GM12878 (cell line): ENCODE measurements around the gene FBXO4. TPM values are rescaled to one million over a fixed set of nuclear protein-coding genes. Genes with fewer than 3 reads are reported as not detected.

Source experiments
- ATAC-seq: fragments of 200-7000 bp; cut with Tn5 transposase; 3 replicates; pipeline ENCODE4 v1.9.1; 2020; ENCODE audit warnings: mild to moderate bottlenecking, moderate library complexity
- BruUV-seq: library from RNA; stranded (reverse); fragments of 400-500 nt; replicated peaks from 2 replicates; lab custom pipeline; 2021; lab: Mats Ljungman, UMichigan
- CTCF ChIA-PET: fragments of 300-600 bp; sonication (Branson Sonifier 250); formaldehyde crosslinking; extraction: SDS; loops from one replicate; lab custom pipeline; 2021; ENCODE audit warnings: inconsistent platforms; lab: Yijun Ruan, JAX
- POLR2A ChIA-PET: fragments of 350-600 bp; formaldehyde crosslinking; extraction: SDS; loops from one replicate; lab custom pipeline; 2021; ENCODE audit warnings: inconsistent platforms; lab: Charles Lee
- RAD21 ChIA-PET: fragments of 300-600 bp; sonication (Branson Sonifier 250); formaldehyde crosslinking; loops from one replicate; lab custom pipeline; 2023; ENCODE audit warnings: antibody characterized with exemption; ENCODE audit not compliant: unreplicated experiment; lab: Charles Lee
- SMC1A ChIA-PET: fragments of 300-600 bp; sonication (Branson Sonifier 250); formaldehyde crosslinking; loops from one replicate; lab custom pipeline; 2023; ENCODE audit not compliant: unreplicated experiment, uncharacterized antibody; lab: Charles Lee
- DNase-seq: peaks from one replicate; pipeline ENCODE4 v3.0.0-alpha.2; 2011; ENCODE audit warnings: low read depth, low spot score
- FAIRE-seq: peaks from 3 replicates; lab custom pipeline; 2011; peaks lifted over from hg19 to GRCh38; lab: Jason Lieb, UNC
- H2AFZ ChIP-seq: 2 replicates; pipeline ENCODE4 v1.6.0; 2011; ENCODE audit warnings: low read depth, low read length, control low read depth; ENCODE audit not compliant: control insufficient read depth
- H3K27ac ChIP-seq: 2 replicates; pipeline ENCODE4 v1.5.1; 2011; ENCODE audit warnings: control low read depth; ENCODE audit not compliant: control insufficient read depth, insufficient read depth
- H3K27me3 ChIP-seq, 2 experiments: replicated peaks in 1 of 2; 2 replicates each; pipeline versions ENCODE4 v1.6.0 to v1.6.1; 2011; ENCODE audit warnings: low read length in 1 of 2; ENCODE audit not compliant: control insufficient read depth in 2 of 2, insufficient read depth in 2 of 2
- H3K36me3 ChIP-seq, 2 experiments: 2 replicates each; pipeline ENCODE4 v1.5.1; 2011; ENCODE audit warnings: low read length in 1 of 2; ENCODE audit not compliant: control insufficient read depth in 2 of 2, insufficient read depth in 2 of 2
- H3K4me1 ChIP-seq: 2 replicates; pipeline ENCODE4 v1.6.1; 2011; ENCODE audit warnings: mild to moderate bottlenecking, low read length, moderate library complexity, mixed read lengths; ENCODE audit not compliant: control insufficient read depth, insufficient read depth
- H3K4me2 ChIP-seq: 2 replicates; pipeline ENCODE4 v1.6.0; 2011; ENCODE audit warnings: control low read depth; ENCODE audit not compliant: control insufficient read depth, insufficient read depth
- H3K4me3 ChIP-seq: fragments of 200-600 bp; sonication (generic); 2 replicates; pipeline ENCODE4 v1.5.1; 2016
- H3K79me2 ChIP-seq: 2 replicates; pipeline ENCODE4 v1.6.0; 2011; ENCODE audit warnings: low read length; ENCODE audit not compliant: control insufficient read depth, insufficient read depth
- H3K9ac ChIP-seq: 2 replicates; pipeline ENCODE4 v1.8.0; 2011; ENCODE audit warnings: low read length, control low read depth, mixed read lengths; ENCODE audit not compliant: control insufficient read depth, insufficient read depth
- H3K9me3 ChIP-seq: replicated peaks from 3 replicates; pipeline ENCODE4 v1.5.1; 2011; ENCODE audit warnings: mild to moderate bottlenecking, low read length; ENCODE audit not compliant: control insufficient read depth, insufficient read depth
- H4K20me1 ChIP-seq: 2 replicates; pipeline ENCODE4 v1.6.0; 2011; ENCODE audit not compliant: control insufficient read depth, insufficient read depth
- EED ChIP-seq: sonication (generic); IDR thresholded peaks from 2 replicates; pipeline ENCODE4 v1.6.1; 2016; ENCODE audit warnings: antibody characterized with exemption, low read depth
- FOS ChIP-seq: IDR thresholded peaks from 3 replicates; pipeline ENCODE4 v1.6.1; 2011; ENCODE audit warnings: borderline replicate concordance; ENCODE audit not compliant: insufficient read length; ENCODE audit errors: extremely low read depth
- IKZF1 ChIP-seq: fragments of 450-650 bp; conservative IDR thresholded peaks from 2 replicates; pipeline ENCODE4 v1.6.1; 2017; ENCODE audit warnings: antibody characterized with exemption, mild to moderate bottlenecking
- JUNB ChIP-seq: IDR thresholded peaks from 2 replicates; pipeline ENCODE4 v1.6.1; 2016; ENCODE audit warnings: antibody characterized with exemption, mild to moderate bottlenecking
- JUND ChIP-seq: IDR thresholded peaks from 2 replicates; pipeline ENCODE4 v1.6.1; 2012; ENCODE audit warnings: low read depth, mild to moderate bottlenecking, low read length, improper control_type of control experiment, moderate library complexity
- MTA3 ChIP-seq: IDR thresholded peaks from 2 replicates; pipeline ENCODE4 v1.6.1; 2012; ENCODE audit warnings: low read length, inconsistent platforms, borderline replicate concordance
- NFXL1 ChIP-seq: fragments of 450-650 bp; IDR thresholded peaks from 2 replicates; pipeline ENCODE4 v1.6.1; 2017; ENCODE audit warnings: antibody characterized with exemption, mild to moderate bottlenecking, borderline replicate concordance
- RB1 ChIP-seq: fragments of 450-650 bp; formaldehyde crosslinking; IDR thresholded peaks from 2 replicates; pipeline ENCODE4 v1.6.1; 2017; ENCODE audit warnings: mild to moderate bottlenecking, borderline replicate concordance
- RUNX3 ChIP-seq: IDR thresholded peaks from 2 replicates; pipeline ENCODE4 v1.6.1; 2012; ENCODE audit warnings: low read length, inconsistent platforms
- SREBF1 ChIP-seq: IDR thresholded peaks from 2 replicates; pipeline ENCODE4 v1.6.1; 2012; ENCODE audit warnings: mild to moderate bottlenecking, low read length
- SREBF2 ChIP-seq: IDR thresholded peaks from 2 replicates; pipeline ENCODE4 v1.6.1; 2012; ENCODE audit warnings: mild to moderate bottlenecking, low read length
- USF2 ChIP-seq: IDR thresholded peaks from 2 replicates; pipeline ENCODE4 v1.6.1; 2011; ENCODE audit warnings: low read depth, low read length, improper control_type of control experiment, borderline replicate concordance
- ZNF592 ChIP-seq: fragments of 450-650 bp; IDR thresholded peaks from 2 replicates; pipeline ENCODE4 v1.6.1; 2017; ENCODE audit warnings: mild to moderate bottlenecking, moderate library complexity
- WGBS: methylation state at CpG from one replicate; pipeline ENCODE4 v1.1.6; 2016; ENCODE audit warnings: low lambda C conversion rate; ENCODE audit not compliant: insufficient replicate concordance, insufficient coverage; ENCODE audit errors: missing lambda C conversion rate; 5-methylcytosine and 5-hydroxymethylcytosine counted together
- in situ Hi-C: fragments of 300-500 bp; cut with MboI; formaldehyde crosslinking; loops from 9 replicates; pipeline ENCODE4 v1.14.3; 2018; ENCODE audit warnings: mixed read lengths
- intact Hi-C: fragments of 100-400 bp; cut with micrococcal nuclease; formaldehyde crosslinking; loops from one replicate; pipeline ENCODE4 v1.14.2; 2022; ENCODE audit not compliant: unreplicated experiment
- polyA plus RNA-seq, 11 experiments: library from polyadenylated mRNA; depleted of rRNA in 4 of 11; unstranded in 6 of 11; stranded (reverse) in 5 of 11; fragments of >200 nt; fragmentation: Nextera tagmentation in 4 of 11; fragmentation: Illumina TruSeq in 1 of 11; extraction: Ambion mirVana in 4 of 11; extraction: Trizol in 1 of 11; gene quantifications; 1 replicate in 1 of 11; 2 replicates in 10 of 11; pipeline versions ENCODE4 v1.2.1 to v1.2.3, GENCODE V29; 2011 to 2016; ENCODE audit warnings: inconsistent platforms in 2 of 11, missing spikeins in 2 of 11, low read depth in 1 of 11
- total RNA-seq, 4 experiments: library from RNA; depleted of rRNA in 3 of 4; stranded (reverse); fragments of >200 nt in 3 of 4; fragmentation: Illumina TruSeq in 1 of 4; extraction: Trizol in 1 of 4; gene quantifications; 2 replicates each; pipeline versions ENCODE4 v1.2.1 to v1.2.3, GENCODE V29; 2013 to 2021
- TF ChIP-seq, protein P1 (sequence below): fragments of 450-650 bp; IDR thresholded peaks from 2 replicates; pipeline ENCODE4 v1.6.1; 2016; ENCODE audit warnings: mild to moderate bottlenecking, moderate library complexity, borderline replicate concordance

The FBXO4 gene
- total and polyA plus RNA-seq, 10 of the 15 experiments (the other 5 are each of a cell fraction or from before 2014, with no cell fraction given), result 7.2 to 30.5 (median 19.6) TPM

- Histone ChIP-seq H3K4me2 (peak overlapping the region; percentile 29; the same call in 1 of the 2 replicates), H3K79me2 (no peaks in the 10 kb centered on the region; the same call in 1 of the 2 replicates), H3K4me3 (no peak overlapping the region), H3K27me3 (no peaks in the 10 kb centered on the region), H4K20me1 (no peaks in the 10 kb centered on the region), H3K4me1 (peaks cover 20% of the 10 kb centered on the region), H3K9me3 (no peaks in the 10 kb centered on the region; the same call in 1 of the 3 replicates), H3K9ac (no peak overlapping the region), H3K27ac (peak overlapping the region; percentile 52), H3K36me3 (peaks cover 0 to 17% of the 10 kb centered on the region in 2 experiments; a peak in 2 of 4 replicates), H2AFZ (no peak overlapping the region)
- DNase-seq (no peak), ATAC-seq (peak; percentile 74), FAIRE-seq (peak; percentile 59)
- ChIA-PET RAD21 (no interaction called here), POLR2A (no interaction called here), SMC1A (interaction anchor here (0.9 to 1.1 kb wide), 2 partner anchors 10 to 51 kb away, joined by 3 to 4 read pairs; no protein-coding TSS in a partner anchor), CTCF (interaction anchor here (1.1 kb wide), 1 partner anchor 10 kb away, joined by 3 read pairs; no protein-coding TSS in a partner anchor)
- BruUV-seq, result no TSS peak
- WGBS, result 3% methylated on average over 2 of the region's 2 CpGs
- intact Hi-C loops (no loop called here), in situ Hi-C loops (loop anchor here (25.0 kb wide), 1 partner anchor 1694 kb away; the partner anchor contains the start of gene NNT)
- TF ChIP-seq IKZF1, result peak; percentile 61
- no peak for TF ChIP-seq USF2
- peak; percentile 29; the same call in 1 of the 2 replicates for TF ChIP-seq JUNB
- no peak for TF ChIP-seq SREBF1
- peak; percentile 68 for TF ChIP-seq EED
- no peak for TF ChIP-seq FOS
- no peak for TF ChIP-seq RB1
- no peak for TF ChIP-seq NFXL1
- TF ChIP-seq RUNX3, result peak; percentile 36
- TF ChIP-seq ZNF592, result no peak
- no peak for TF ChIP-seq MTA3
- no peak for TF ChIP-seq JUND
- TF ChIP-seq, protein P1, sequence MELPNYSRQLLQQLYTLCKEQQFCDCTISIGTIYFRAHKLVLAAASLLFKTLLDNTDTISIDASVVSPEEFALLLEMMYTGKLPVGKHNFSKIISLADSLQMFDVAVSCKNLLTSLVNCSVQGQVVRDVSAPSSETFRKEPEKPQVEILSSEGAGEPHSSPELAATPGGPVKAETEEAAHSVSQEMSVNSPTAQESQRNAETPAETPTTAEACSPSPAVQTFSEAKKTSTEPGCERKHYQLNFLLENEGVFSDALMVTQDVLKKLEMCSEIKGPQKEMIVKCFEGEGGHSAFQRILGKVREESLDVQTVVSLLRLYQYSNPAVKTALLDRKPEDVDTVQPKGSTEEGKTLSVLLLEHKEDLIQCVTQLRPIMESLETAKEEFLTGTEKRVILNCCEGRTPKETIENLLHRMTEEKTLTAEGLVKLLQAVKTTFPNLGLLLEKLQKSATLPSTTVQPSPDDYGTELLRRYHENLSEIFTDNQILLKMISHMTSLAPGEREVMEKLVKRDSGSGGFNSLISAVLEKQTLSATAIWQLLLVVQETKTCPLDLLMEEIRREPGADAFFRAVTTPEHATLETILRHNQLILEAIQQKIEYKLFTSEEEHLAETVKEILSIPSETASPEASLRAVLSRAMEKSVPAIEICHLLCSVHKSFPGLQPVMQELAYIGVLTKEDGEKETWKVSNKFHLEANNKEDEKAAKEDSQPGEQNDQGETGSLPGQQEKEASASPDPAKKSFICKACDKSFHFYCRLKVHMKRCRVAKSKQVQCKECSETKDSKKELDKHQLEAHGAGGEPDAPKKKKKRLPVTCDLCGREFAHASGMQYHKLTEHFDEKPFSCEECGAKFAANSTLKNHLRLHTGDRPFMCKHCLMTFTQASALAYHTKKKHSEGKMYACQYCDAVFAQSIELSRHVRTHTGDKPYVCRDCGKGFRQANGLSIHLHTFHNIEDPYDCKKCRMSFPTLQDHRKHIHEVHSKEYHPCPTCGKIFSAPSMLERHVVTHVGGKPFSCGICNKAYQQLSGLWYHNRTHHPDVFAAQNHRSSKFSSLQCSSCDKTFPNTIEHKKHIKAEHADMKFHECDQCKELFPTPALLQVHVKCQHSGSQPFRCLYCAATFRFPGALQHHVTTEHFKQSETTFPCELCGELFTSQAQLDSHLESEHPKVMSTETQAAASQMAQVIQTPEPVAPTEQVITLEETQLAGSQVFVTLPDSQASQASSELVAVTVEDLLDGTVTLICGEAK, result no peak
- no peak for TF ChIP-seq SREBF2
These were observed 7.0 kb upstream of the FBXO4 start for GRCh38 chr5:41918105-41918504.
